Measurements from ENCODE around the gene NSMCE1.

Gene NSMCE1, protein sequence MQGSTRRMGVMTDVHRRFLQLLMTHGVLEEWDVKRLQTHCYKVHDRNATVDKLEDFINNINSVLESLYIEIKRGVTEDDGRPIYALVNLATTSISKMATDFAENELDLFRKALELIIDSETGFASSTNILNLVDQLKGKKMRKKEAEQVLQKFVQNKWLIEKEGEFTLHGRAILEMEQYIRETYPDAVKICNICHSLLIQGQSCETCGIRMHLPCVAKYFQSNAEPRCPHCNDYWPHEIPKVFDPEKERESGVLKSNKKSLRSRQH

DNA sequence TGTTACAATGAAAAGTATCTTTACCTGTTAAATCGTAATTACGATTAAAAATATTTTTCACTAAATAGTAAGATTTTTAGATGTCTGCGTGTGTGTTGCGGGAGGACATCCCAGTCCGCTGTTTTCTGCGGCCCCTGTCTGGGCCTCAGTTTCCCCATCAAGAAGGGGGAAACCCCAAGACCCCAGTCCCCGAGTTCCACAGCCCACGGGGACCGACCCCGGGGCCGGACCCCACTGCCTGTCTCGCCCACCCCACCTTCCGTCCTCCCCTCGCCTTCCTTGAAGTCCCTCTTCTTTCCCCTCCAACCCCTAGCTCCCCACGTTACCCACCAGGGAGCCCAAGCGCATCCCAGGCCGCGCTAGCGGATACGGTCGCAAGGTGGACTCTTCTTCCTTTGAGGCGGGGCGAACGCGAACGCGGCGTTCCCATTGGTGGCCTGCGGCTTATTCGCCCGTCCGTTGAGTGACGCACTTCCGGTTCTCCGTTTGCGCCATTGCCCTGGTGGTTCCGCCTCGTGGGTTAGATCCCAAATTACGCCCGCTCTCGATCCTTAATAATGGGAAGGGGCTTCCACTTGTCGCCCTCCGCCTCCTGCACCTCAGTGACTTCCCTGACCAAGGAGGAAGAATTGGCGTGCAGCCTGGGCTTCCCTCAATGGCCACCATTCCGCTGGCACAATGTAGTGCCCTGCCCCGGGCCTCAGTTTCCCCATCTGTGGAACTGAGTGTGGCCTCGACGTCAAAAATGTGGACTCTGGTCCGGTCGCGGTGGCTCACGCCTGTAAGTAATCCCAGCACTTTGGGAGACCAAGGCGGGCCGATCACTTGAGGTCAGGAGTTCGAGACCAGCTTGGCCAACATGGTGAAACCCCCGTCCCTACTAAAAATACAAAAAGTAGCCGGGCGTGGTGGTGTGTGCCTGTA, at the start of gene NSMCE1:
Gene NSMCE1 (minus strand): TSS at position 397 of the 924 bp plus-strand sequence. CDS start 11,202 bp downstream, outside the sequence.
- peak; percentile 74 for DNase-seq

DNA sequence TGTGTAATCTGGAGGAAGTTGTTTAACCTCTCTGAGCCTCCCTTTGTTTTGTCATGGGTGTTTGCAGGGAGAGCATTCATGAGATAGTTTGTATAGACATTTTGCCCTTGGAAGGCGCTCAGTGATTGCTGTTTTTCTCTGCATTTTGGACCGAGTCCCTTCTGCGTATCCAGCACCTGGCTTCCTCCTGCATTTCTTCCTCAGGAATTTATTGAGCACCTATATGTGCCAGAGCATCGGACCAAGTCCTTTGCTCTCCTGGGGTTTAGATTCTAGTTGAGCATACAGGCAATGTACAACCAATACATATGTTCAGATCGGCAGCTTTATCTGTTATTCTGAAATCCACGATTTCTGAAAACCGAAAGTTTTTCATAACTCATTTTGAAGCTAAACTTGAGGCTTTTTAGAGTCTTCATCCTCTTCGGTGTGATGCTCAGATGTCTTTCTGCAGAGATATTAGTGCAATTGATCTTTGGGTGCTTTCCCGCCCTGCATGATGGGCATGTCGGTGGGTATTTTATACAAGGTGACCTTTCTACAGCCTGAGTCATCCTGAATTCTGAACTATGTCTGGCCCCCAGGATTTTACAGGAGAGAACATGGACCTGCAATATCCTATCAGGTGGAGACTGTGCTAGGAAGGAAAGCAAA, 49.3 kb upstream of the NSMCE1 start:
- no peak for DNase-seq

GRCh38 chr16:27317320-27317719, 48.7 kb upstream of the NSMCE1 start:
- no peak for DNase-seq

GRCh38 chr16:27316038-27316680, 47.6 kb upstream of the NSMCE1 start:
- no peak for DNase-seq

- no peak for DNase-seq
Observed at GRCh38 chr16:27315333-27316037, 46.9 kb upstream of the NSMCE1 start.

GRCh38 chr16:27314986-27315332, 46.4 kb upstream of the NSMCE1 start:
- DNase-seq: no peak

- no peak for DNase-seq
Observed at GRCh38 chr16:27314161-27314723, 45.7 kb upstream of the NSMCE1 start.

GRCh38 chr16:27313422-27314160, 45.0 kb upstream of the NSMCE1 start, which contains the start of gene IL4R:
Gene IL4R, plus strand, starts transcription at chr16:27313974. Its CDS starts 26,230 bp downstream, at chr16:27340204.
- DNase-seq: no peak

DNA sequence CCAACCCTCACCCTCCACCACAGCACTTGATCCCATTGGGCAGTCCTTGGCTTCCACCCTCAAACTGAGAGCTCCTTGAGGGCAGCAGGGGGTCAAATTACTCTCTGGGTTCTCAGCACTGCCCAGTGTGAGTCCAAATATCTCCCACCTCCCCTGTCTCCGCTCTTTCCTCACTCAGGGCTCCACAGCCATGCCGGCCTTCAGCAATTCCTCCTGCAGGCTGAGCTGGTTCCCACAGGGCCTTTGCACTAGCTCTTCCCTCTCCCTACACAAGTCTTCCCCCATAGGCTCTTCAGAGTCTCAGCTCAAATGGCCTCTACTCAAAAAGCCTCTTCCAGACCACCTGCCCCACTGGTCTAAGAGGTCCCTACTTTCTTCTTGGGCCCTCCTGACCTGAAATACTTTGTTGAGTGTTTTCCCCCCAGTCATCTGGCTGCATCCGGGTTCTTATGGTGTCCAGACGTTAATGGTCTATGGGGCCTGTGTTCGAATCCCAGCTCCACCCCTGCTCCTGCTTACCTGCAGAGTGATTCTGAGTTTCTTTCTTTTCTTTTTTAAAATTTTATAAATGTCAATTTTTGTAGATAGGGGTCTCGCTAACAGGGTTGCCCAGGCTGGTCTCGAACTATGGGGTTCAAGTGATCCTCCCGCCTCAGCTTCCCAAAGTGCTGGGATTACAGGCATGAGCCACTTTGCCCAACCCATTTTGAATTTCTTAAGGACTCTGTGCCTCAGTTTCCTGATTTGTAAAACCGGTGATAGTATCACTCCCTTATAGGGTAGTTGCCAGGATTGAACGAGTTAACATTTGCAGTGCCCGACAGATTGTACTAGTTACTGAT, 44.2 kb upstream of the NSMCE1 start:
- no peak for DNase-seq

DNA sequence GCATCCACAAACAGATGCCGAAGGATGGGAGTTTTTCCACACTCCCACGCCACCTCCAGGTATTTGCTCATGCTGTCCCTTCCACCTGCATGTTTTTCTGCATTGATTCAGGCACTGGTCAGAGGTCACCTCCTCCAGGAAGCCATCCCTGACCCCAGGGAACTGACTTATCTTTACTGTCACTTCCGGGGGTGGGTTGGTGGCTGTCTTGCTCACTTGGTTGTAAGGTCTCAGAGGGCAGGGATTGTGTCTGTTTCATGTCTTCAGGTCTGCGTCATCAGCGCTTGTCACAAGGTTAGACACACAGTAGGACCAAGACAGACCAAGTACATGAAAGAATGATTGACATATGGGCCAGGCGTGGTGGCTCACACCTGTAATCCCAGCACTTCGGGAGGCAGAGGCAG, 43.3 kb upstream of the NSMCE1 start:
- DNase-seq: no peak

- DNase-seq: no peak
Observed at GRCh38 chr16:27311448-27311830, 42.9 kb upstream of the NSMCE1 start.

- no peak for DNase-seq
Observed at GRCh38 chr16:27310576-27311447, 42.2 kb upstream of the NSMCE1 start.

- no peak for DNase-seq
Observed at GRCh38 chr16:27308792-27309191, 40.2 kb upstream of the NSMCE1 start.

DNA sequence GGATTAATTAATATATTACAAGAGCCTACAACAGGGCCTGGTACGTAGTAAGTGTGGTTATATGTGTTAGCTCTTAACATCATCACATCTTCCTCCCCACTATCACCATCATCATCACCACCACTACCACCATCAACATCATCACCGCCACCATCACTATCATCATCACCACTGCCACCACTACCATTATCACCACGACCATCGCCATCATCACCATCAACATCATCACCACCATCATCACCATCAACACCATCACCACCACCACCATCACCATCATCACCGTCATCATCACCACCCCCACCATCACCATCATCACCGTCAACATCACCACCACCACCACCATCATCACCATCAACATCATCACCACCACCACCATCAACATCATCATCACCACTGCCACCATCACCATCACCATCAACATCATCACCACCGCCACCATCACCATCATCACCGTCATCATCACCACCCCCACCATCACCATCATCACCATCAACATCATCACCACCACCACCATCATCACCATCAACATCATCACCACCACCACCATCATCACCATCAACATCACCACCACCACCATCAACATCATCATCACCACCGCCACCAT, 37.4 kb upstream of the NSMCE1 start:
- DNase-seq: no peak

DNA sequence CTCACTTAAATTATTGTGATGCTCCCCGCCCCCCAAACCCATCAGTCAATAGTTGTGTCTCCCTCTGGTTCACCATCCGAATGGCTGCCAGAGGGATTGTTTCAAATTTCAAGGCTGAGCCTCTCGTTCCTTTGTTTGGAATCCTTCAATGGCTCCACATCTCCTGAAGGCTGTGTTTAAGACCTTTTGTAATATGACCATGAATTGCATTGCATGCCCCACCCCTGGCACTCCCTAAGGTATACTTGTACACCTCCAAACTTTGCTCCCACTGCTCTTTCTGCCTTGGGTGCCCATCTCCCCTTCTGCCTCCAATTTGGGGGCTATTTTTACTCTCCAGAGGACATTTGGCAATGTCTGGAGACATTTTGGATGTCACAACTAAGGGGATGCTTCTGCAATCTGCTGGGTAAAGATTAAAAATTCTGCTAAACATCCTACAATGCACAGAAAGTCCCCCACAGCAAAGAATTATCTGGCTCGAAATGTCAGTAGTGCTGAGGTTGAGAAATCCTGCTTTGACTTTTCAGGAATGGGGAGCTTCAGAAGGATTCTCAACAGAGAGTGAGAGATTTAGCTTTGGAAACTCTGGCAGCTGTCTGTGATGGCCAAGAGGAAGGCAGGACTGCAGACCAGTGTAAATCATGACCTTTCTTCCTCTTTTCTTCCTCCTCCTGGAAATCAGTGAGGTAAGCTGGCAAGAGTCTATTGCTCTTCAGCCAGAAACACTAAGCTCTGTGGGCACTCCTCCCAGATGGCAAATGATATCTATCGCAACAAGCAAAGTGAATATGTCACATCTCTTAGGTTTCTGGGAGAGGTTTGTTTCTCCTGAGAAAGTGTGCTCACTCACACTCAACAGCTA, 36.5 kb upstream of the NSMCE1 start:
- DNase-seq: no peak

DNA sequence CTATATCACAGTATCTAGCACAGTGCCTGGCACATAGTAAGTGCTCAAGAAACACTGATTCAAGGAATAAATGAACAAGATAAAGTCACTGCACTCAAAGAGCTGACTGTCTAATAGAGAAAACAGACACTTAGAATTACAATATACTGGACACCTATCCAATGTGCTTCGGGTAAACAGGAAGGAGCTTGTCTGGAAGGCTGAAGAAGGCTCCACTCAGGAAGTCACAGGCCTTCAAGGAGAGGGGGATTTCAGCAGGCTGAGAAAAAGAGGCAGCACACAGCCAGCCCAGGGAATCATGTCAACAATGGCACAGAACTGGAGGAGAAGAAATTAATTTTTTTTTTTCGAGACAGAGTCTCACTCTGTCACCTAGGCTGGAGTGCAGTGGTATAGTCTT, 35.5 kb upstream of the NSMCE1 start:
- DNase-seq: no peak

DNA sequence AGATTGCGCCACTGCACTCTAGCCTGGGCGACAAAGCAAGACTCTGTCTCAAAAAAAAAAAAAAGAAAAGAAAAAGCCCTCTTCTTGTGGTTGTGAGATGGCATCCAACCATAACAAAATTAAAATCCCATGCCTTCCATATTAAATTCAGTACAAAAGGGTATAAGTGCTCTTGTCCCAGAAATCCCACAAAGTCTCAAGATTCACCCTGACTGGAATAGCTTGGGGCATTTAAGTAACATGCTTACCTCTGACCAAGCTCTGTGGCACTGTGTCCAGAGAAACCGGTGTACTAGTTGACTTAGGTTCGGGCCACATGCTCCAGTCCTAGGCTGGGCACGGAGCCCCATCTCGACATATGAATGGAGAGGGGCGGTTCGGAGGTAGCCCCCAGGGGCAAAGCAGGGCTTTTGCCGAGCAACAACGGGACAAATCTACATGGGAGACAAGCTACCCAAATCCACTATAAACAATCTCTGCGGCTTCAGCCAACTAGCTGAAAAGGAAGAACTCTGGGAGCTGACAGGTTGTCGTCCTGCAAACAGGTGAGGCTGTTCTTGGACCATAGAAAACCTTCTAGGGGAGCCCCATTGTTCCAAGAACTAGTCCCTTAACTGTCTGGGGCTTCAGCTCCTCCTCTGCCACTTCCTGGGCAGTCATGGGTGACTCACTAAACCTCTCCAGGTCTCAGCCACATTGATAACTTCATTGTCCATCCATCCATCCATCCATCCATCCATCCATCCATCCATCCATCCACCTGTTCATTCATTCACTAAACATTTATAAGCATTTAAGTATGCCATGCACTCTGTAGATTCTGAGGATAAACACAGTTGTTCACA, 34.9 kb upstream of the NSMCE1 start:
- no peak for DNase-seq

Measured in NCI-H1436 treated with DMSO at 0.1 percent for 48 hours (cell line).